Skeletal muscle tissue (tissue), 4 donors: ENCODE measurements around the gene GLIS1. TPM values are rescaled to one million over a fixed set of nuclear protein-coding genes. Genes with fewer than 3 reads are reported as not detected.

Experiments
- H3K27ac ChIP-seq: one replicate; pipeline ENCODE4 v1.7.0; 2013; ENCODE audit warnings: mild to moderate bottlenecking, low read depth, low read length, inconsistent platforms
- H3K27me3 ChIP-seq, 3 donors: one replicate each; pipeline ENCODE4 v1.7.0; 2013; ENCODE audit warnings: low read length in 3 of 3; ENCODE audit not compliant: control insufficient read depth in 3 of 3, insufficient read depth in 3 of 3
- H3K36me3 ChIP-seq, 3 donors: one replicate each; pipeline ENCODE4 v1.7.0; 2013; ENCODE audit warnings: low read length in 3 of 3; ENCODE audit not compliant: control insufficient read depth in 3 of 3, insufficient read depth in 3 of 3
- H3K4me1 ChIP-seq, 3 donors: one replicate each; pipeline ENCODE4 v1.7.0; 2013; ENCODE audit warnings: low read length in 3 of 3, mild to moderate bottlenecking in 3 of 3; ENCODE audit not compliant: control insufficient read depth in 3 of 3, insufficient read depth in 3 of 3
- H3K4me3 ChIP-seq, 3 donors: one replicate each; pipeline ENCODE4 v1.7.0; 2013; ENCODE audit warnings: low read length in 3 of 3
- H3K9ac ChIP-seq, 3 donors: one replicate each; pipeline ENCODE4 v1.7.0; 2013; ENCODE audit warnings: low read length in 3 of 3, mild to moderate bottlenecking in 3 of 3, moderate library complexity in 2 of 3, low read depth in 1 of 3
- H3K9me3 ChIP-seq, 3 donors: one replicate each; pipeline ENCODE4 v1.7.0; 2013; ENCODE audit warnings: low read length in 3 of 3; ENCODE audit not compliant: control insufficient read depth in 3 of 3
- total RNA-seq: library from RNA; depleted of rRNA; stranded (reverse); fragments of >200 nt; gene quantifications from one replicate; pipeline ENCODE4 v1.2.3, GENCODE V29; 2014
- donor health status: Osteomylitis.

Gene GLIS1
- total RNA-seq, 1 donor from 2014 or later: not detected

GRCh38 chr1:53626616-53627015 is 112.3 kb downstream of the GLIS1 start:
- Histone ChIP-seq H3K4me1 (no peaks in the 10 kb centered on the region), H3K9ac (no peak overlapping the region), H3K36me3 (no peaks in the 10 kb centered on the region), H3K27me3 (peaks cover 0 to 6% (median 5%) of the 10 kb centered on the region in 3 donors), H3K9me3 (no peaks in the 10 kb centered on the region), H3K4me3 (no peak overlapping the region), H3K27ac (no peak overlapping the region)

GRCh38 chr1:53625766-53626520 is 113.0 kb downstream of the GLIS1 start:
- Histone ChIP-seq H3K4me3 (no peak overlapping the region), H3K27ac (no peak overlapping the region), H3K36me3 (no peaks in the 10 kb centered on the region), H3K9ac (no peak overlapping the region), H3K27me3 (peaks cover under 1 to 6% (median 5%) of the 10 kb centered on the region in 3 donors), H3K4me1 (no peaks in the 10 kb centered on the region), H3K9me3 (no peaks in the 10 kb centered on the region)

GRCh38 chr1:53625049-53625448 is 113.9 kb downstream of the GLIS1 start:
- Histone ChIP-seq H3K36me3 (no peaks in the 10 kb centered on the region), H3K27me3 (peaks cover 4 to 6% (median 5%) of the 10 kb centered on the region in 3 donors), H3K9me3 (no peaks in the 10 kb centered on the region), H3K27ac (no peak overlapping the region), H3K4me3 (no peak overlapping the region), H3K9ac (no peak overlapping the region), H3K4me1 (no peaks in the 10 kb centered on the region)

- no peaks in the 10 kb centered on the region for H3K9me3 ChIP-seq
- H3K9ac ChIP-seq: no peak overlapping the region
- H3K4me3 ChIP-seq: no peak overlapping the region
- no peak overlapping the region for H3K27ac ChIP-seq
- no peaks in the 10 kb centered on the region for H3K36me3 ChIP-seq
- H3K4me1 ChIP-seq: no peaks in the 10 kb centered on the region
- H3K27me3 ChIP-seq: peaks cover 3 to 4% (median 3%) of the 10 kb centered on the region in 3 donors
Observed at GRCh38 chr1:53622531-53622930, 116.4 kb downstream of the GLIS1 start.

GRCh38 chr1:53621144-53621543 is 117.8 kb downstream of the GLIS1 start:
- Histone ChIP-seq H3K27me3 (peaks cover 3 to 4% (median 3%) of the 10 kb centered on the region in 3 donors), H3K9ac (no peak overlapping the region), H3K4me3 (no peak overlapping the region), H3K36me3 (no peaks in the 10 kb centered on the region), H3K27ac (no peak overlapping the region), H3K9me3 (no peaks in the 10 kb centered on the region), H3K4me1 (no peaks in the 10 kb centered on the region)

GRCh38 chr1:53620061-53620855 is 118.7 kb downstream of the GLIS1 start:
- Histone ChIP-seq H3K9me3 (no peaks in the 10 kb centered on the region), H3K36me3 (no peaks in the 10 kb centered on the region), H3K4me3 (no peak overlapping the region), H3K27ac (no peak overlapping the region), H3K27me3 (peaks cover 3 to 4% (median 3%) of the 10 kb centered on the region in 3 donors), H3K4me1 (no peaks in the 10 kb centered on the region), H3K9ac (no peak overlapping the region)

- no peak overlapping the region for H3K4me3 ChIP-seq
- no peaks in the 10 kb centered on the region for H3K9me3 ChIP-seq
- no peaks in the 10 kb centered on the region for H3K36me3 ChIP-seq
- H3K27ac ChIP-seq: no peak overlapping the region
- peaks cover 3 to 4% (median 3%) of the 10 kb centered on the region in 3 donors for H3K27me3 ChIP-seq
- H3K9ac ChIP-seq: no peak overlapping the region
- H3K4me1 ChIP-seq: no peaks in the 10 kb centered on the region
Observed at GRCh38 chr1:53619367-53620060, 119.5 kb downstream of the GLIS1 start.

- Histone ChIP-seq H3K9ac (no peak overlapping the region), H3K4me1 (no peaks in the 10 kb centered on the region)
Observed at GRCh38 chr1:53618500-53619366, 120.2 kb downstream of the GLIS1 start.

GRCh38 chr1:53617851-53618499 is 121.0 kb downstream of the GLIS1 start:
- no peaks in the 10 kb centered on the region for H3K36me3 ChIP-seq
- no peak overlapping the region for H3K9ac ChIP-seq
- peaks cover 3 to 4% (median 3%) of the 10 kb centered on the region in 3 donors for H3K27me3 ChIP-seq
- H3K4me3 ChIP-seq: no peak overlapping the region
- no peaks in the 10 kb centered on the region for H3K9me3 ChIP-seq
- no peak overlapping the region for H3K27ac ChIP-seq
- H3K4me1 ChIP-seq: no peaks in the 10 kb centered on the region

More at GRCh38 chr1:53618500-53619366, 120.2 kb downstream of the GLIS1 start:
- Histone ChIP-seq H3K27ac (no peak overlapping the region), H3K36me3 (no peaks in the 10 kb centered on the region), H3K27me3 (peaks cover 3 to 4% (median 3%) of the 10 kb centered on the region in 3 donors), H3K4me3 (no peak overlapping the region), H3K9me3 (no peaks in the 10 kb centered on the region)
